GM18951 (cell line): ENCODE data around the gene ZFPL1.

ENCODE experiments used
- POLR2A ChIP-seq: IDR thresholded peaks from 4 replicates; pipeline ENCODE4 v1.6.1; 2011; ENCODE audit warnings: mild to moderate bottlenecking; ENCODE audit not compliant: insufficient read length, insufficient read depth; ENCODE audit errors: extremely low read depth
- in situ Hi-C: fragments of 300-500 bp; cut with MboI; formaldehyde crosslinking; loops from one replicate; pipeline ENCODE4 v1.12.0; 2022; ENCODE audit warnings: low sequenced_read_pairs, mixed read lengths, inconsistent platforms; ENCODE audit not compliant: unreplicated experiment

Gene ZFPL1

GRCh38 chr11:65127473-65128181 is 43.6 kb downstream of the ZFPL1 start:
- TF ChIP-seq POLR2A = no peak
- in situ Hi-C loops = no loop called here

- in situ Hi-C loops = no loop called here
- peak; percentile 30 for TF ChIP-seq POLR2A
Observed at GRCh38 chr11:65128182-65129145, 44.4 kb downstream of the ZFPL1 start.

DNA sequence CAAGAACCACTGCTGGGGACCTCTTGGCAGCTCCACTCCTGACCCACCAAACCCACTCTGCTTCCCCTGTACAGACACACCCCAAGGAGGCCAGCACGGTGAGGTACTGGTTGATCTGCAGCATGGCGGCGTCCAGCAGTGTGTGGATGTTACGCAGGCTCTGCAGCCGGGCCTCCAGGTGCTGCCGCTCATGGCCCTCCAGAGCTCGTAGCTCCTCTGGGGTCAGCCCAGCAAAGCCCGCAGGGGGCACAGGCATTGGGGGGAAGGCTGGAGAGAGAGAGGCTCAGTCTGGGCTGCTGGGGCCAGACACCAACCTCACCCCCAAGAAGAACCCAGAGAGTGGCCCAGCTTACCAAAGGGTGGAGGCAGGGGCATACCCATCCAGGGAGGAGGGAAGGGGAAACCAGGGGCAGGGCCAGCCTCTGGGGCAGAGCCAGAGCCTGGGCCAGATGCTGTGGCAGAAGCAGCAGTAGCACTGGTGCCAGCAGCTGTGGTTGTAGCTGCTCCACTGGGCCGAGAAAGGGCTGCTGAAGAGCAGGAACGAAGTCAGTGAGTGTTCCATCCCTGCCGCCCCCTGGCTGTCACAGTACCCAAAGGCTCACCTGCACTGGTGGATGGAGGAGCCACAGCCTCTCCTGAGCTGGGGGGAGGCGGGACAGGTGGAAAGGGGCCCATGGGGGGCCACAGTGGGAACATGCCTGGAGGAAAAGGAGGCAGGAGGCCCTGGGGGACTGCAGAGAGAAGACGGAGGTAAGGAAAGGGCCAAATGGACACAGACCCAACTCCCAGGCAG is 45.8 kb downstream of the ZFPL1 start:
- in situ Hi-C loops = no loop called here
- no peak for TF ChIP-seq POLR2A

DNA sequence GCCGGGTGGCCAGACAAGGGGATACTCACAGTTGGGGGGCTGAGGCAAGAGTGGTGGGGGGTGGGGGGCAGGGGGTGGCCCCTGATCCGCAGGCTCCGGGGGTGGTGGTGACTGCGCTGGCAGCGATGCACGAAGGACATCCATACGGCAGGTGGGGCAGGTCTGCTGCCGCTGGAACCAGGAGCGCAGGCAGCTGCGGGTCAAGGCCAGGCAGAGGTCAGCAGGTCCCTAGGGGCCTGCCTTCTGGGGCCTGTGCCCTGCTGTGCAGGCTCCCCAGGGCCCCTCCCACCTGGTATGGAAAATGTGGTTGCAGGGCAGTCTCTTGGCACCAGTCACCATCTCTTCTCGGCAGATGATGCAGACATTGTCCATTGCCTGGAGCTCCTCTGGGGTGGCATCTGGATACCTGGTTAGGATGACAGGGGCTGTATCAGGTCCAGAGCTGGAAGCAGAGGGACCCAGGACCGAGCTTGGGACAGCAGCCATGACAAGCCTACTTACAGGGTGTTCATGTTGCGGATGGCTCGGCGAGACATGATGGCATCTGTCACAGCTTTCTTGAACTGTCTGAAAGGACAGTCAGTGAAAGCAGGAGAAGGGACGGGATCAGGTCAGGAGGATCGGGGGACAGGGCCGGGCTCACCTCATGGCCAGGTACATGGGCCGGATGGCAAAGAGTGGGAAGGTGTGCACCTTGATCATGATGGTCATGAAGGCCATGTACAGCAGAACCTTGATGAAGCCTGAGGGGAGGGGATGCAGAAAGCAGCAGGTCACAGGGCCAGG is 46.8 kb downstream of the ZFPL1 start:
- TF ChIP-seq POLR2A = no peak
- in situ Hi-C loops = no loop called here

GRCh38 chr11:65131417-65131776 is 47.4 kb downstream of the ZFPL1 start:
- no peak for TF ChIP-seq POLR2A
- in situ Hi-C loops = no loop called here

DNA sequence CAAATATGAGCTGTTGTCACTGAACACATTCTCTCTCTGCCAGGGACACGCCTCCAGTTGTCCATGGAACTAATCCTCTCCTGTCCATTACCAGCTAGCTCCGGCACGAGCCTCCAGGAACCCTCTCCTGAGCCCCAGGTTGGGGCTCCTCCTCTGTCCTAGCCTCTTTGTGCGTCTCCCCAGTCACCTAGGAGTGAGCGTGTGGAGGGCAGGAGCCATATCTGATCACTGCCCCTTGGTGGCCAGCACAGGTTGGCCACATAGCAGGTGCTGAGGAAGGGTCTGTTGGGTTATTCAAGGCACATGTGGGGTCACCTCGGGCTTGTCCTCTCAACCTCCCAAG is 47.8 kb downstream of the ZFPL1 start:
- TF ChIP-seq POLR2A = no peak
- in situ Hi-C loops = no loop called here

DNA sequence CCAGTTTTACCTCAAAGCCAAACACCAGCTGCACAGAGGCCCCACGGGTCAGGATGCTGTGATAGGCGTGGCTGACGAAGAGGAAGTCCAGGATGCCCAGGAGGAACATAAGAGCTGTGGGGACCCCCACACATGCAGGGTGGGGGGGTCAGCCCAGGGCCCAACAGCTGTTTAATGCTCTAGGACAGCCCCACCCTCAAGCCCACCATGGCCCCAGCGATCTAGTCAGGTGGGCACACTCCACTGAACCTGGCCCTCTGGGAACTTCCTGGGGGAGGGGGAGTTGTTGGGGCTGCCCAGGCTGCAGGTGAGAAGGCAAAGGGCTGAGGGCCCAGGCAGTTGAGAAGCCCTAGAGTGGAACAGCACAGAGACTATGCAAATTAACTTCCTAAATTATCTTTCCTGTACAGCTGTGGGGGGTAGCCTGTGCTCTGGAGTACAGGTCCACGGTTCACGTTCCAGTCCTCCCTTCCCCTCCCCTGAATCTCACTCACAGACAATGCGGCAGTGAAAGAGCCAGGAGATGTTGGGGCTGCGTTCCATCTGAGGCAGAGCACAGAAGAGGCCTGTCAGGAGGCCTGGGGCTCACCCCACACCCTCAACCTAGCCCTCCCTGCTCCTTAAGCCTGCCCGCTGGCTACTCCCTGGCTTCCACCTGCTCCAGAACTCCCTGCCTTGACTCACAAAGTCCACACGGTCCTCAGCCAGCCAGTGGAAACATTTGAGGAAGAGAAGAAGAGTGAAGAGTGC is 48.4 kb downstream of the ZFPL1 start:
- TF ChIP-seq POLR2A = peak; percentile 74
- in situ Hi-C loops = no loop called here

DNA sequence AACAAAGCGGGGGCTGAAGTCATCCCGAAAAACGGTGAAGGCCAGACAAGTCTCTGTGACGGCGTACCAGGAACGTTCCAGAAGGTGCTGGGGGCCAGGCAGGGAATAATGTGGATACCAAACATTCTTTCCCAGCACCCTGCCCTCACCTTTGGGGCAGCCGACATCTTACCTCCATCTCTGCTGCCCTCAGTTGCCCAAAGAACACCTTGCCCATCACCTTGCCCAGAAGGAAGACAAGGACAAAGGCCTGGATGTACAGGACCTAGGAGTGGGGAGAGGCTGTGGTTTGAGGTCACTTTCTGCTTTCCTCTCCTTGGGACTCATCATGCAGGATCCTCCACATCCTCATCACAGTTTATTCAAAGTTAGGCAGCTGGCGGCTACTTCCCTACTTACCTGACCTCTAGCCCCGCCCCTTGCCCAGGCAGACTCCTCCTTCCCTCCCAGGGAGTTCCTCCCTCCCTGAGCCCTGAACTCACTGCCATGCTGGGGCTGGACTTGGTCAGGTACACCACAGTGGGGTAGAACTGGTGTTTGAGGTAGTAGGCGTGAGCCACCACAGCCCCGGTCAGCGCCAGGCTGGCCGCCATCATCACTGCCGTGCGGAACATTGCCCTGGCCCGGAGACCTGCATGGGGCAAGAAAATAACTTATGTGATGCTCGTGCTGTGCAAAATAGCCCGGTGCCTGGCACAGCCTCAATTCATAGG is 49.1 kb downstream of the ZFPL1 start:
- TF ChIP-seq POLR2A = peak; percentile 68
- in situ Hi-C loops = no loop called here

GRCh38 chr11:65133724-65134123 is 49.7 kb downstream of the ZFPL1 start:
- in situ Hi-C loops = no loop called here
- TF ChIP-seq POLR2A = no peak

DNA sequence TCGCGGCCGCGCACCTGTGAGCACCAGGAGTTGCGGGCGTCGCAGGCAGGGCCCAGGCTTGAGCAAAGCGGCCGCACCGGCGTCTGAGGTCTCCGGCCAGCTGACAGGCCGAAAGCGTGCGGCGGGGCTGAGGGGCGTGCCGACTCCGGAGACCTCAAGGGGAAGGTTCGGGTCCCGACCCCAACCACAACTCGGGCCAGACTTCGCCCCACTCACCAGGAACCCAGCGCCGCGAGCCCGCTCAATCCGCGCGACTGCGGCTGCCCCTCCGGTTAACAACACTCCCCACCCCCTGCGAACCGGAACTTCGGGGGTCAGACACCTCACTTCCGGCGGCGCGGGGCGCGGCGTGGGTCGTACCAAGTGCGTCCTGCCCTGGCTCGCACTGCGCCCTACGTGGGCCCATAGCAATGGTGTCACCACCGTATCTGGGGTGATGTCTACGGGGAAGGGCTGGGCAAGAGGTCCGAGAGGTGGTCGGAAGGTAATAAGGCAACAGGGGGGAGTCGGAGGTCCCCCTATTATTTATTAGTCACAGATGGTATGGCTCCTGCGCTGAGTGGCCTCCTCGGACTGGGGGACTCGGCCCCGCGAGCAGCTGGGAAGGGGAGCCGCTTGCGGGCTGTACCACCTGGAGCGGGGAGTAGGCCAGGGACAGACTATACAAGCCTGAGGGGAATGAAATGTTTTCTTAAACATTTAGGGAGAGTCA is 50.4 kb downstream of the ZFPL1 start, which contains the start of gene SYVN1:
Gene SYVN1, minus strand, starts transcription at position 280 of the 712 bp plus-strand sequence. CDS start 918 bp downstream, outside the sequence.
- in situ Hi-C loops = no loop called here
- peak; percentile 84 for TF ChIP-seq POLR2A
